Effector memory CD4-positive, alpha-beta T cell (primary cell): Measurements from ENCODE around the gene ARRDC1.

Experiments
- DNase-seq, 3 donors: peaks; one replicate each; pipeline ENCODE4 v3.0.0-alpha.2; 2020
- H3K27ac ChIP-seq: 2 replicates; pipeline ENCODE4 v1.7.0; 2013; ENCODE audit warnings: mild to moderate bottlenecking, low read length, moderate library complexity; ENCODE audit not compliant: insufficient read depth, poor library complexity, severe bottlenecking
- H3K27me3 ChIP-seq: replicated peaks from 2 replicates; pipeline ENCODE4 v1.7.0; 2013; ENCODE audit warnings: mild to moderate bottlenecking, low read length; ENCODE audit not compliant: insufficient read depth, control insufficient read depth, poor library complexity, severe bottlenecking
- H3K36me3 ChIP-seq: 2 replicates; pipeline ENCODE4 v1.7.0; 2013; ENCODE audit warnings: mild to moderate bottlenecking, low read length, moderate library complexity; ENCODE audit not compliant: control insufficient read depth, insufficient read depth
- H3K4me1 ChIP-seq: 2 replicates; pipeline ENCODE4 v1.7.0; 2013; ENCODE audit warnings: low read length, mild to moderate bottlenecking; ENCODE audit not compliant: control insufficient read depth, insufficient read depth, poor library complexity, severe bottlenecking
- H3K4me3 ChIP-seq: 2 replicates; pipeline ENCODE4 v1.7.0; 2013; ENCODE audit warnings: low read length, low read depth, mild to moderate bottlenecking; ENCODE audit not compliant: insufficient read depth, poor library complexity, severe bottlenecking
- H3K9me3 ChIP-seq: 2 replicates; pipeline ENCODE4 v1.7.0; 2013; ENCODE audit warnings: mild to moderate bottlenecking, low read length, moderate library complexity; ENCODE audit not compliant: control insufficient read depth

ARRDC1 gene

DNA sequence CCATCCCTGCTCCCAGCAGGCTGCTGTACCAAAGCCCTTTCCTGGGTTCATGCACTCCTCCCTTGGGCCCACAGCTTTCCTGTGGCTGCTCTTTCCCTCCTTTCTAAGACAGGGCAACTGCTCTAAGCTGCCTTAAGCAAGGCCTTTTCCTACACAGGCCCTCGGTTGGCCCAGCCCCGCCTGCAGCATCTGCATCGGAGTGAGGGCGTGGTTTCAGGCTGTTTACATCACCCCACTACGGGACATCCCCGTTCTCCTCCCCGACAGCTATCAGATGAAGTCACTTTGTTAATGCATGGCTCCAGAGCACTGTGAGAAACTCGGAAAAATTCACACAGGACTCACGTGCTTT, 30.1 kb upstream of the ARRDC1 start:
- DNase-seq: no peak

DNA sequence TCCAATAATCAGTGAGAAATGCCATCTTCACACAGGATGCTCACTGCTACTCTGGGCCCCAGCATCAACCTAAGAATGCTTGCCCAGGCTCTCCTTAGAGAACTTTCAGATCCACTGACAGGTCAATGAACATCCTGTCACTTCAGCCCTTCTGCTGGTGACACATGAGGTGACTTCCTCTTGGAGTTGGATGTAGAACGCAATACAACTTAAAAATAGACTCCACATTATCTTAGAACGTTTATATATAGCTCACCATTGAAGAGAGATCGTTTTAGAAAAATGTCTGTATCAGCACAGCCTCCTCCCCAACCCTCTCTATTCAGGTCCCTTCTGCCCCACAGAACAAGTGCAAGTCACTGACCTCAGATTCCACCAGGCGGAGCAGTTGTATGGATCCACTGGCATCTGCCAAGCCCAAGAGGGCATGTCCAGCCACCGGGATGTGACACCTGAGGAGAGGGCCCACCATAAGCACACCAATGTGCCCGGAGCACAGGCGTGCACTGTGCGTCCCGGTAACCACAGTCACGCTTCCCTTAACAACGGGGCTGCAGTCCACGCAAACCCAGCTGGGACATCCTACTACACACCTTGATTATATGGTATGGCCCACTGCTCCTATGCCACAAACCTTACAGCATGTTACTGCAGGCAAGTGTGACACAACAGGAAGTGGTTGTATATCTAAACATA, 29.6 kb upstream of the ARRDC1 start:
- H3K36me3 ChIP-seq: peaks cover 29% of the 10 kb centered on the region
- no peak overlapping the region for H3K27ac ChIP-seq
- H3K4me1 ChIP-seq: peaks cover 17% of the 10 kb centered on the region
- no peak overlapping the region for H3K4me3 ChIP-seq
- H3K9me3 ChIP-seq: no peaks in the 10 kb centered on the region
- no peak for DNase-seq
- H3K27me3 ChIP-seq: no peaks in the 10 kb centered on the region

More for the DNA sequence above, 30.1 kb upstream of the ARRDC1 start:
- Histone ChIP-seq H3K4me3 (no peak overlapping the region), H3K27ac (no peak overlapping the region), H3K9me3 (no peaks in the 10 kb centered on the region), H3K27me3 (no peaks in the 10 kb centered on the region), H3K36me3 (peaks cover 29% of the 10 kb centered on the region), H3K4me1 (peaks cover 17% of the 10 kb centered on the region)

DNA sequence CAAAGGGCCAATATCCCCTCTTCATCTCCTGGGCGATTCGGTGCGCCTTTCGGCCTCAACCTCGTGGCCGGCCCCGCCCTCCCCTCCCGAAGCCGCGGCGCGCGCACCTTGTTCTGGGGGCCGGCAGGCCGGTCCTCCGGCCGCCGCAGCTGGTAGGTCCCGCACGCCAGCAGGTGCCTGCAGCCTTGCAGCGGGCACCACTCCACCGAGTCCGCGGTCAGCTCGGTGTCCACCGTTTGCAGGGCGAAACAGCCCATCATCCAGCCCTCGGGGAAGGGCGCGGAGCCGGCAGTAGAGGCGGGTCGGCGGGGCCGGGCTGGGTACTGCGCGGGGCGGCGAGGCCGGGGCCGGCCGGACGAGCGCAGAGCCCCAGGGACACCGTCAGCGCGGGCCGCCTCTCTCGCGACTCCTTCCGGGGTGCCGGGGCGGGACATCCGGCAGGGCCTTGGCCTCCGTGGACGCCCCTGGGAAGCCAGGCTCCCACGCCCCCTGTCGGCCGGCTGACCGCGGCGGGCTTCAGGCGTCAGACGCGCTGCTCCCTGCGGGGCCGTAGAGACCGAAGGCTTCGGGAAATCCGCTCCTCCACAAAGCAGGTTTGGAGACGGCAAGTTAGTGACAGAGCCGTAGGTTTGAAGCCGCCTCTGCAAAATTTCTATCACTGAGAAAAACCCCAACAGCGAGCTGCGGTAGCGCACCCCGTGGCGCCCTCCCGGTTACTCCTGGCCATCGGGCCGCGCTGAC, 26.8 kb upstream of the ARRDC1 start, which contains the start of gene DPH7:
DPH7 (minus strand) TSS at position 408 of the 741 bp plus-strand sequence; CDS start at position 260, 148 bp downstream.
- peaks cover 33% of the 10 kb centered on the region for H3K36me3 ChIP-seq
- H3K27ac ChIP-seq: peak within 1 kb of the TSS; percentile 72
- no peaks in the 10 kb centered on the region for H3K9me3 ChIP-seq
- H3K27me3 ChIP-seq: no peaks in the 10 kb centered on the region
- peak; percentile 83 to 92 (median 89) for DNase-seq
- peaks cover 17% of the 10 kb centered on the region for H3K4me1 ChIP-seq
- peak within 1 kb of the TSS; percentile 92 for H3K4me3 ChIP-seq

DNA sequence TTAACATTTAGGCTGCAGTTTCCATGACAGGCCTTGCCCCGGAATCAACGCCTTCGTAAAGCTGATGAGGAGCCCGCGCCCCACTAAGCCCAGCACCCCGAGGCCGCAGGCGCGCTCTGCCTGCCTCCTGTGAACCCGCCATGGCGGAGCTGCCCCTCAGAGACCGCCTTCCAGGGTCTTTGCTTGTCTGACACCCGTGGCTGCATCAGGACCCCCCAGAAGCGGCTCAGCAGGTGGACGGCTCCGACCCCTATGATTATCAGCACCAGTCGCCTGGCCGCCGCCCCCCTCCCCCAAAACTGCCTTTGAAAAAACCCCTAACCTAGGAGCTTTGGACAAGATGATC, 26.3 kb upstream of the ARRDC1 start:
- peaks cover 30% of the 10 kb centered on the region for H3K36me3 ChIP-seq
- peak overlapping the region; percentile 72 for H3K27ac ChIP-seq
- H3K4me1 ChIP-seq: peaks cover 17% of the 10 kb centered on the region

DNA sequence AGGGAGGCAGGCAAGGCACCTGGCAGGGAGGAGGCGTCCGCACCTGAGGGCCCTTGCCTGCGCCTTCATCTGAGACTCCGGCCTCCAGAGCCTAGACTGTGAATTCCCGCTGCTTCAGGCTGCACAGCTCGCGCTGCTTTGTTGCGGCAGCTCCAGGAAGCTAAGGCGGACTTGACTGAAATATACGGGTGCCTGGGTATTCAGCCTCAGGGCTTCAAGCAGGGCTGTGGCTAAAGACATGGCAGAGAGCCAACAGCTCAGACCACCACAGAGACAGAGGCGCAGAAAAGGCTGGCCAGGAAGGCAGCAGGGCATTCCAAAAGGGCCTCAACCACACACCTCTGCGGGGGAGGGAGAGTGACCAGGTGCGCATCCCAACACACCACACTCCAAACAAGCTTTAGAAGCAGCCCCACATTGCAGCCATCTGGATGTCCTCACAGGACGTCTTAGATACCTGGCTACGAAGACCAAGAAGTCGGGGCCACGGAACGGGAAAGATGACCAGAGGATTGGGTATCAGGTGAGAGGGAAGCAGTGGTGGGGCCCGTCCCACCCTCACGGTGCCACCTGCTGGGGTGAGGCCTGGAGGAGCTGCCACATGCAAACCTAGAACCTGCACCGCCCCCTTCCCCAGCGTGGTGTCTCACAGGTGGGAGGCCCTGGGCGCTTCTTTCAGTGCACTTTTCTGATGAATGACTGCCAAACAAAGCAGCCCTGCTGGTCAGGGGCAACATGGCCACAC, 25.1 kb upstream of the ARRDC1 start:
- Histone ChIP-seq H3K9me3 (no peaks in the 10 kb centered on the region), H3K27me3 (no peaks in the 10 kb centered on the region), H3K27ac (no peak overlapping the region), H3K4me1 (peaks cover 17% of the 10 kb centered on the region), H3K36me3 (peaks cover 22% of the 10 kb centered on the region), H3K4me3 (no peak overlapping the region)
- no peak for DNase-seq

More for the DNA sequence above, 26.3 kb upstream of the ARRDC1 start:
- no peaks in the 10 kb centered on the region for H3K27me3 ChIP-seq
- no peak for DNase-seq
- H3K4me3 ChIP-seq: peak overlapping the region; percentile 92
- H3K9me3 ChIP-seq: no peaks in the 10 kb centered on the region

DNA sequence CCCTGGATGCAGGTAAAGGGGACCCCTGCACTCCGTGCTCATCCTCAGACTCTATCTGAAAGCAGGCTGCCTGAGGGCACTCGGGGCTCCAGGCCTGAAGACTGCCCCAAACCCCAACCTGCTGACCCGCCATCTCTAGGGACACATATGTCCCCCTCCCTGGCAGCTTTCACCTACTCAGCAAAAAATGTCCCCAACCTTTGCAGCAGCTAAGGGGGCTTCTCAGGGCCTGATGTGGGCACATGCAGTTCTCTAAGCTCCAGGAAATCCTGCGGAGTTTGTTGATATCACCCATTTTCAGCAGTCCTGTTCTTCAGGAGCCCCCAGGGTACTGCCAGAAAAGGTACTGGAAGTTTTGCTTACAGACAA, 24.5 kb upstream of the ARRDC1 start:
- Histone ChIP-seq H3K36me3 (peaks cover 20% of the 10 kb centered on the region), H3K4me3 (no peak overlapping the region), H3K27me3 (no peaks in the 10 kb centered on the region), H3K27ac (no peak overlapping the region), H3K4me1 (peaks cover 17% of the 10 kb centered on the region), H3K9me3 (no peaks in the 10 kb centered on the region)
- no peak for DNase-seq

DNA sequence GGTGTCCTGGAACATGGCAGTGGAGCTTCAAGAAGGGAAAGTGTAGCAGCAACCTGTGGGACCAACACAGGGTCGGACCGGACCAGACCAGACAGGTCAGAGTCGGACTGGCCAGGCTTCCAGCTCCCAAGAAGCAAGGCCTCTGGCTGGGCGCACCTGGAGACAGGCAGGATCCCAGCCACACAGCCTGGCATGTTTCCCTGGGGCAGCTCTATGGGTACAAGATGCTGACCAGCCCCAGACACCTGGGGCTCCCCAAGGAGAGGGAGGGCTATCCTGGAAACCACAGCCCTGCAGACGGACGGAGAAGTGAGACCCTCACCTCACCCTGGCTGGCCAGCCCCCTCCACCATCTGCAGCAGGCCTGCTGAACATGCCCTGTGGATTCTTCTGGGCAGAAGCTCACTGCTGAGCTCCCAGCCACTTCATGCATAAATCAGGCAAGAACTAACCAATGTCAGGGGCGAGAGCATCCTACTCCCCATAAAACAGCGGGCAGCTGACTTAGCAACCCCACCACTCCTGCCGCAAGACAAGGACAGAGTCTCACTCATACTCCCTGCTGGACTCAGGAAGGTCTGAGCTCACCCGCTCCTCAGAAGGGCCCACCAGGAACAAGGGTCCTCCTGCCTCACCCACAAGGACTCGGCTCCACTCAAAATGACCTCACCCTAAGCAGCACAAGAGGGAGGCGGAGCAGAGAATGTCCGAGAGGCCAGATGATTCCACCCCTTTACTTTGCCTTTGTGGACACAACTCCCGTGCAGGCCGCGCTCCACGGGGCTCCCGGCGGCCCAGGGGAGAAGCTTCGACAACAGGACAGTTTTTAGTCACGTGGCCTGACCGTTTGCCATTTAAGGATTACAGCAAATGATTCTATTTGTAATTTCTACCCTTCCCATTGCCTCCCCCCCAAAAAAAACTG, 23.9 kb upstream of the ARRDC1 start:
- Histone ChIP-seq H3K27me3 (no peaks in the 10 kb centered on the region), H3K4me1 (peaks cover 17% of the 10 kb centered on the region), H3K27ac (no peak overlapping the region), H3K4me3 (no peak overlapping the region), H3K36me3 (peaks cover 22% of the 10 kb centered on the region), H3K9me3 (no peaks in the 10 kb centered on the region)
- no peak for DNase-seq

DNA sequence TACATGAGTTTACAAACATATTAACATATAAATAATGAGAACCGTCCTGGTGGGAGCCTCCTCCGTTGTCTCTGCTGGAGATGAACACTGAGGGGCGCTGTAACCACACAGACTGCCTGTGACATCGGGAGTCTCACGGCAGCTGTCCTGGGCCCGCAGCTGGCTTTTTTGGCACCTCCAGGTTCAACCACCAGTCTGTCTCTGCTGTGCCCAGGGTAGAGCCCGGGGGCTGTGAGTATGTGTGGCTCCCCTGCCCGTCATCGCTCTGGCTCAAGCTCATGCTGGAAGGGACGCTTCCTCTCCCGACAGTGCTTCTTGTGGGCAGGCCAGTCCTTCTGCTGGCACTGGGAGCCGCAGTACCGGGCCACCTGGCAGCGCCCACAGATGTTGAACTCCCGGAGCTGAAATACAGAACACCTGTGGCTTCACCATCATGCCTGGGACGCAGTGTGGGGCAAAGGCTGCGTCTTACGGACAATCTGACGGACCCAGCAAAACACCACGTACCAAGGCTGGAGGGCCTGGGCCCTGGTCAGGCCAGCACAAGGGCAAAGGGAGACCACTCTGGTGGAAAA, 23.1 kb upstream of the ARRDC1 start:
- Histone ChIP-seq H3K4me1 (peaks cover 12% of the 10 kb centered on the region), H3K9me3 (no peaks in the 10 kb centered on the region), H3K36me3 (peaks cover 29% of the 10 kb centered on the region), H3K27me3 (no peaks in the 10 kb centered on the region), H3K4me3 (no peak overlapping the region), H3K27ac (no peak overlapping the region)
- DNase-seq: no peak

DNA sequence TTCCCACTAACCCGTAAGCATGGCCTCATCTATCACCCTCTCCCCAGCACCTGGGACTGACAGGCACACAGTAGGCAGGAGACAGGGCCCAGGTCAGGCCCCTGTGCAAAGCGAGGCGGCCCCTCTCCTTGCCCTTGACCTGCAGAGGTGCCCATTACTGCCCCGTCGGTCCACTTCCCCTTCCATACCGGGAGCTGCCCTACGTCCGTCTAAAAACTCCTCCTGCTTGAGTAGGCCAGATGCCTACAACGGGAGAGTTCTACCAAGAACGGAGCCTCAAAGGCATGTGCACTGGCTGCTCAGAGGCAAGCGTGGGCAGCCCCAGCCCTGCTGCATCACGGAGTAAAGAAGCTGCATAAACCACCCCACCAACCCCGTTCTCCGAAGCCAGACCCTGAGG, 22.1 kb upstream of the ARRDC1 start:
- Histone ChIP-seq H3K9me3 (no peaks in the 10 kb centered on the region), H3K36me3 (peaks cover 37% of the 10 kb centered on the region), H3K27ac (no peak overlapping the region), H3K4me3 (no peak overlapping the region), H3K27me3 (no peaks in the 10 kb centered on the region), H3K4me1 (peaks cover 5% of the 10 kb centered on the region)
- no peak for DNase-seq
